ENCODE results near the gene CAPN7. TPM values are rescaled to one million over a fixed set of nuclear protein-coding genes. Genes with fewer than 3 reads are reported as not detected.

The CAPN7 gene
- total RNA-seq (2022; extraction: Qiagen RNA extraction; ENCODE audit: low read depth): 15.6 to 27.4 TPM (median 24.1 TPM) in 5 replicates

DNA sequence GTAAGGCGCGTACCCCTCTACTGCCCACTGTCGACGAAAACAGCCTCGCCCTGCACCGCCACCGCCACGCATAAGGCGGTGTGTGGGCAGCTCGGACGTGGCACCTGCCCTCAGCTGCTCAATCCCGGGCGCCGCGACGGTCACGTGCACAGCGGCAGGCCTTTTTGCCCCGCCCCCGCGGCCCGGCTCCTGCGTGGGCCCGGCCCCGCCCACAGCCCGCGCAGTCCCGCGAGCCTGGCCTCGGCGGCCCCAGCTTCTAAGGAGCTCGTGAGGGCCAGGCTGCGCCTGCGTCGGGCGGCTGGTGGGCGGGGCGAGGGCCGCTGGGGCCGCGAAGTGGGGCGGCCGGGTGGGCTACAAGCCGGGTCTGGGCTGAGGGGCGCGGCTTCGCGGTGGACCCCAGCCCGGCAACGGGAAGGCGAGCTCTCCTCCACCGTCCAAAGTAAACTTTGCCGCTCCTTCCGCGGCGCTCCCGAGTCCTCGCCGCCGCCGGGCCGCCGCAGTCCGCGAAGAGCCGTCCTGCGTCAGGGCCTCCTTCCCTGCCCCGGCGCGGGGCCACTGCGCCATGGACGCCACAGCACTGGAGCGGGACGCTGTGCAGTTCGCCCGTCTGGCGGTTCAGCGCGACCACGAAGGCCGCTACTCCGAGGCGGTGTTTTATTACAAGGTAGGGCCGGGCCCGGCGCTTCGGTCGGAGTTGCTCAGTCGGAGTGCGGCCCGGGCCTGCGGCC is at the start of gene CAPN7:
TSS of gene CAPN7 (plus strand) at position 313 of the 728 bp plus-strand sequence. CDS start at position 563, 250 bp downstream.

Other genes starting within 250 kb of the CAPN7 start
- 45.5 to 68.0 TPM (median 55.1 TPM) in 5 replicates for gene MRPS25, start 140.9 kb upstream of the CAPN7 start, total RNA-seq (2022; extraction: Qiagen RNA extraction; ENCODE audit: low read depth)
- gene RBSN, start 107.1 kb upstream of the CAPN7 start, total RNA-seq (2022; extraction: Qiagen RNA extraction; ENCODE audit: low read depth): 6.5 to 10.5 TPM (median 10.0 TPM) in 5 replicates
- 18.5 to 22.0 TPM (median 20.1 TPM) in 5 replicates for gene SH3BP5, start 126.3 kb downstream of the CAPN7 start, total RNA-seq (2022; extraction: Qiagen RNA extraction; ENCODE audit: low read depth)
- gene METTL6, start 221.3 kb downstream of the CAPN7 start, total RNA-seq (2022; extraction: Qiagen RNA extraction; ENCODE audit: low read depth): 19.4 to 31.8 TPM (median 27.6 TPM) in 5 replicates
- 11.6 to 17.4 TPM (median 16.0 TPM) in 5 replicates for gene EAF1, start 221.4 kb downstream of the CAPN7 start, total RNA-seq (2022; extraction: Qiagen RNA extraction; ENCODE audit: low read depth)